HepG2 (cell line): Measurements from ENCODE around the gene HOXD3. TPM values are rescaled to one million over a fixed set of nuclear protein-coding genes. Genes with fewer than 3 reads are reported as not detected.

Source experiments
- ATAC-seq: fragments of 200-7000 bp; cut with Tn5 transposase; 3 replicates; pipeline ENCODE4 v1.9.1; 2020; ENCODE audit warnings: mild to moderate bottlenecking, moderate library complexity
- BruUV-seq: library from RNA; stranded (reverse); fragments of 400-500 nt; replicated peaks from 2 replicates; lab custom pipeline; 2021; lab: Mats Ljungman, UMichigan
- CTCF ChIA-PET: fragments of 300-600 bp; formaldehyde crosslinking; extraction: SDS; loops from one replicate; lab custom pipeline; 2021; ENCODE audit warnings: low total read pairs, inconsistent platforms, low intra/inter-chr PET ratio; lab: Yijun Ruan, JAX
- POLR2A ChIA-PET: fragments of 350-600 bp; sonication (Branson Sonifier 250); formaldehyde crosslinking; loops from one replicate; lab custom pipeline; 2020; ENCODE audit warnings: antibody characterized with exemption, inconsistent platforms; lab: Yijun Ruan, JAX
- DNase-seq: peaks from one replicate; pipeline ENCODE4 v3.0.0-alpha.2; 2015; ENCODE audit warnings: low spot score
- FAIRE-seq: peaks from 3 replicates; lab custom pipeline; 2011; peaks lifted over from hg19 to GRCh38; lab: Jason Lieb, UNC
- H2AFZ ChIP-seq: one replicate; pipeline ENCODE4 v1.6.1; 2011; ENCODE audit warnings: low read length, inconsistent platforms
- H3K27ac ChIP-seq: fragments of 300-600 bp; 3 replicates; pipeline ENCODE4 v1.8.0; 2011; ENCODE audit warnings: mixed run types, mild to moderate bottlenecking, mixed read lengths, low read length, inconsistent platforms; ENCODE audit not compliant: insufficient read depth; ENCODE audit errors: extremely low read length
- H3K27me3 ChIP-seq, 2 experiments: fragments of 200-600 bp in 1 of 2; 2 replicates in 1 of 2; 3 replicates in 1 of 2; pipeline versions ENCODE4 v1.6.0 to v1.8.0; 2011; ENCODE audit warnings: low read length in 2 of 2, mild to moderate bottlenecking in 2 of 2, moderate library complexity in 2 of 2, inconsistent platforms in 1 of 2; ENCODE audit not compliant: insufficient read depth in 2 of 2, control insufficient read depth in 1 of 2
- H3K36me3 ChIP-seq, 2 experiments: fragments of 200-600 bp in 1 of 2; replicated peaks in 1 of 2; 2 replicates in 1 of 2; 3 replicates in 1 of 2; pipeline versions ENCODE4 v1.5.1 to v1.8.0; 2011; ENCODE audit warnings: low read length in 2 of 2, inconsistent platforms in 1 of 2; ENCODE audit not compliant: insufficient read depth in 2 of 2, control insufficient read depth in 1 of 2
- H3K4me1 ChIP-seq: 2 replicates; pipeline ENCODE4 v1.5.1; 2012; ENCODE audit warnings: low read length, inconsistent platforms; ENCODE audit not compliant: insufficient read depth
- H3K4me2 ChIP-seq: 2 replicates; pipeline ENCODE4 v1.6.0; 2011; ENCODE audit warnings: low read depth, low read length, inconsistent platforms
- H3K4me3 ChIP-seq, 3 experiments: fragments of 200-600 bp in 1 of 3; sonication (generic), shearing (Covaris generic) in 1 of 3; replicated peaks in 1 of 3; 2 replicates each; pipeline ENCODE4 v1.5.1; 2011 to 2016; ENCODE audit warnings: low read length in 3 of 3, inconsistent platforms in 2 of 3, low read depth in 2 of 3, mild to moderate bottlenecking in 2 of 3, control low read depth in 1 of 3, mixed read lengths in 1 of 3; ENCODE audit not compliant: insufficient read depth in 1 of 3
- H3K79me2 ChIP-seq: one replicate; pipeline ENCODE4 v1.6.1; 2011; ENCODE audit warnings: low read length, inconsistent platforms; ENCODE audit not compliant: insufficient read depth
- H3K9ac ChIP-seq: 2 replicates; pipeline ENCODE4 v1.6.0; 2011; ENCODE audit warnings: mild to moderate bottlenecking, low read depth, low read length, inconsistent platforms; ENCODE audit not compliant: insufficient read depth
- H3K9me3 ChIP-seq: 2 replicates; pipeline ENCODE4 v1.5.1; 2012; ENCODE audit warnings: mild to moderate bottlenecking, low read length
- H4K20me1 ChIP-seq: 2 replicates; pipeline ENCODE4 v1.6.0; 2011; ENCODE audit warnings: inconsistent platforms, mild to moderate bottlenecking, low read length, moderate library complexity; ENCODE audit not compliant: insufficient read depth
- NR1H2 ChIP-seq: sonication (generic); formaldehyde crosslinking; IDR thresholded peaks from 2 replicates; pipeline ENCODE4 v1.8.1; 2022; ENCODE audit warnings: low read depth, missing genetic modification reagents, borderline replicate concordance
- PPARG ChIP-seq: conservative IDR thresholded peaks from 2 replicates; pipeline ENCODE4 v1.6.1; 2016; ENCODE audit warnings: missing biosample characterization, missing genetic modification reagents
- RAD21 ChIP-seq: fragments of 450-650 bp; formaldehyde crosslinking; IDR thresholded peaks from 2 replicates; pipeline ENCODE4 v1.5.0; 2020; ENCODE audit warnings: mild to moderate bottlenecking
- SMC3 ChIP-seq: IDR thresholded peaks from 2 replicates; pipeline ENCODE4 v1.6.1; 2011; ENCODE audit warnings: low read length, improper control_type of control experiment
- STAG1 ChIP-seq: sonication (generic); formaldehyde crosslinking; IDR thresholded peaks from 2 replicates; pipeline ENCODE4 v1.4.0; 2020; ENCODE audit warnings: missing genetic modification reagents
- ZFP36 ChIP-seq: fragments of 150-350 bp; IDR thresholded peaks from 2 replicates; pipeline ENCODE4 v1.6.1; 2018; ENCODE audit warnings: borderline replicate concordance, low read length, low read depth; ENCODE audit not compliant: partially characterized antibody
- ZNF768 ChIP-seq: sonication (generic); formaldehyde crosslinking; IDR thresholded peaks from 2 replicates; pipeline ENCODE4 v1.4.0; 2020; ENCODE audit warnings: missing genetic modification reagents
- WGBS: methylation state at CpG from one replicate; pipeline ENCODE4 v1.1.6; 2017; ENCODE audit warnings: low lambda C conversion rate; 5-methylcytosine and 5-hydroxymethylcytosine counted together
- in situ Hi-C: cut with HindIII; loops from 2 replicates; pipeline ENCODE4 v1.10.0; 2017; ENCODE audit warnings: low pct_unique_long_range_greater_than_20kb; ENCODE audit not compliant: extremely low pct_ligation_motif_present
- intact Hi-C: fragments of 100-400 bp; cut with micrococcal nuclease; formaldehyde crosslinking; loops from one replicate; pipeline ENCODE4 v1.10.0; 2022; ENCODE audit not compliant: unreplicated experiment
- polyA plus RNA-seq, 8 experiments: library from polyadenylated mRNA; depleted of rRNA in 3 of 8; stranded (reverse) in 7 of 8; unstranded in 1 of 8; fragments of >200 nt; fragmentation: Illumina TruSeq in 4 of 8; extraction: Trizol in 4 of 8; gene quantifications; 2 replicates each; pipeline versions ENCODE4 v1.2.1 to v1.2.3, GENCODE V29; 2011 to 2016; ENCODE audit warnings: low read depth in 4 of 8, missing spikeins in 1 of 8, mixed read lengths in 1 of 8; ENCODE audit not compliant: insufficient read depth in 1 of 8
- total RNA-seq, 5 experiments: library from RNA; depleted of rRNA; stranded (reverse); fragments of >200 nt; fragmentation: Illumina TruSeq; extraction: Trizol; gene quantifications; 2 replicates each; pipeline ENCODE4 v1.2.3, GENCODE V29; 2016; ENCODE audit warnings: low read depth in 1 of 5
- TF ChIP-seq, protein P1 (sequence below): IDR thresholded peaks from 2 replicates; pipeline ENCODE4 v1.6.1; 2016; ENCODE audit warnings: mild to moderate bottlenecking
- TF ChIP-seq, protein P2 (sequence below): sonication (generic); formaldehyde crosslinking; IDR thresholded peaks from 2 replicates; pipeline ENCODE4 v1.5.0; 2020; ENCODE audit warnings: mild to moderate bottlenecking, missing genetic modification reagents, moderate library complexity
- TF ChIP-seq, protein P3 (sequence below): IDR thresholded peaks from 2 replicates; pipeline ENCODE4 v1.6.1; 2016; ENCODE audit warnings: missing compliant biosample characterization, missing genetic modification reagents, borderline replicate concordance
- TF ChIP-seq, protein P4 (sequence below): IDR thresholded peaks from 2 replicates; pipeline ENCODE4 v1.6.1; 2012; ENCODE audit warnings: low read depth, low read length, improper control_type of control experiment

Gene HOXD3
- total and polyA plus RNA-seq, 2 of the 13 experiments (the other 11 are each of a cell fraction or from before 2014, with no cell fraction given): 0.05 to 0.09 TPM

- H3K27ac ChIP-seq: no peak overlapping the region
- ChIA-PET CTCF (interaction anchor here (0.7 to 3.0 kb wide), 10 partner anchors 14 to 1021 kb away, joined by 3 to 44 read pairs (median 8); no protein-coding TSS in a partner anchor), POLR2A (no interaction called here)
- no peaks in the 10 kb centered on the region for H3K4me1 ChIP-seq
- in situ Hi-C loops (loop anchor here (5.0 kb wide), 4 partner anchors 425 to 1020 kb away; no protein-coding TSS in a partner anchor), intact Hi-C loops (loop anchor here (1.0 to 2.0 kb wide), 4 partner anchors 427 to 1022 kb away; no protein-coding TSS in a partner anchor)
- TF ChIP-seq STAG1 (CRISPR knock-in tag) (peak; percentile 97), ZNF768 (no peak), SMC3 (peak; percentile 86), RAD21 (peak; percentile 76; the same call in 1 of the 2 replicates), PPARG (CRISPR knock-in tag) (0 out of 2 replicates have a peak, but pooled peaks have one; percentile 21), NR1H2 (CRISPR knock-in tag) (no peak), ZFP36 (peak; percentile 56)
- TF ChIP-seq, protein P1, sequence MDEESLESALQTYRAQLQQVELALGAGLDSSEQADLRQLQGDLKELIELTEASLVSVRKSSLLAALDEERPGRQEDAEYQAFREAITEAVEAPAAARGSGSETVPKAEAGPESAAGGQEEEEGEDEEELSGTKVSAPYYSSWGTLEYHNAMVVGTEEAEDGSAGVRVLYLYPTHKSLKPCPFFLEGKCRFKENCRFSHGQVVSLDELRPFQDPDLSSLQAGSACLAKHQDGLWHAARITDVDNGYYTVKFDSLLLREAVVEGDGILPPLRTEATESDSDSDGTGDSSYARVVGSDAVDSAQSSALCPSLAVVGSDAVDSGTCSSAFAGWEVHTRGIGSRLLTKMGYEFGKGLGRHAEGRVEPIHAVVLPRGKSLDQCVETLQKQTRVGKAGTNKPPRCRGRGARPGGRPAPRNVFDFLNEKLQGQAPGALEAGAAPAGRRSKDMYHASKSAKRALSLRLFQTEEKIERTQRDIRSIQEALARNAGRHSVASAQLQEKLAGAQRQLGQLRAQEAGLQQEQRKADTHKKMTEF (CRISPR knock-in tag): 0 out of 2 replicates have a peak, but pooled peaks have one; percentile 24
- TF ChIP-seq, protein P2, sequence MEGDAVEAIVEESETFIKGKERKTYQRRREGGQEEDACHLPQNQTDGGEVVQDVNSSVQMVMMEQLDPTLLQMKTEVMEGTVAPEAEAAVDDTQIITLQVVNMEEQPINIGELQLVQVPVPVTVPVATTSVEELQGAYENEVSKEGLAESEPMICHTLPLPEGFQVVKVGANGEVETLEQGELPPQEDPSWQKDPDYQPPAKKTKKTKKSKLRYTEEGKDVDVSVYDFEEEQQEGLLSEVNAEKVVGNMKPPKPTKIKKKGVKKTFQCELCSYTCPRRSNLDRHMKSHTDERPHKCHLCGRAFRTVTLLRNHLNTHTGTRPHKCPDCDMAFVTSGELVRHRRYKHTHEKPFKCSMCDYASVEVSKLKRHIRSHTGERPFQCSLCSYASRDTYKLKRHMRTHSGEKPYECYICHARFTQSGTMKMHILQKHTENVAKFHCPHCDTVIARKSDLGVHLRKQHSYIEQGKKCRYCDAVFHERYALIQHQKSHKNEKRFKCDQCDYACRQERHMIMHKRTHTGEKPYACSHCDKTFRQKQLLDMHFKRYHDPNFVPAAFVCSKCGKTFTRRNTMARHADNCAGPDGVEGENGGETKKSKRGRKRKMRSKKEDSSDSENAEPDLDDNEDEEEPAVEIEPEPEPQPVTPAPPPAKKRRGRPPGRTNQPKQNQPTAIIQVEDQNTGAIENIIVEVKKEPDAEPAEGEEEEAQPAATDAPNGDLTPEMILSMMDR (CRISPR knock-in tag): peak; percentile 79
- TF ChIP-seq, protein P3, sequence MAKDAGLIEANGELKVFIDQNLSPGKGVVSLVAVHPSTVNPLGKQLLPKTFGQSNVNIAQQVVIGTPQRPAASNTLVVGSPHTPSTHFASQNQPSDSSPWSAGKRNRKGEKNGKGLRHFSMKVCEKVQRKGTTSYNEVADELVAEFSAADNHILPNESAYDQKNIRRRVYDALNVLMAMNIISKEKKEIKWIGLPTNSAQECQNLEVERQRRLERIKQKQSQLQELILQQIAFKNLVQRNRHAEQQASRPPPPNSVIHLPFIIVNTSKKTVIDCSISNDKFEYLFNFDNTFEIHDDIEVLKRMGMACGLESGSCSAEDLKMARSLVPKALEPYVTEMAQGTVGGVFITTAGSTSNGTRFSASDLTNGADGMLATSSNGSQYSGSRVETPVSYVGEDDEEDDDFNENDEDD (CRISPR knock-in tag): no peak
- TF ChIP-seq, protein P4, sequence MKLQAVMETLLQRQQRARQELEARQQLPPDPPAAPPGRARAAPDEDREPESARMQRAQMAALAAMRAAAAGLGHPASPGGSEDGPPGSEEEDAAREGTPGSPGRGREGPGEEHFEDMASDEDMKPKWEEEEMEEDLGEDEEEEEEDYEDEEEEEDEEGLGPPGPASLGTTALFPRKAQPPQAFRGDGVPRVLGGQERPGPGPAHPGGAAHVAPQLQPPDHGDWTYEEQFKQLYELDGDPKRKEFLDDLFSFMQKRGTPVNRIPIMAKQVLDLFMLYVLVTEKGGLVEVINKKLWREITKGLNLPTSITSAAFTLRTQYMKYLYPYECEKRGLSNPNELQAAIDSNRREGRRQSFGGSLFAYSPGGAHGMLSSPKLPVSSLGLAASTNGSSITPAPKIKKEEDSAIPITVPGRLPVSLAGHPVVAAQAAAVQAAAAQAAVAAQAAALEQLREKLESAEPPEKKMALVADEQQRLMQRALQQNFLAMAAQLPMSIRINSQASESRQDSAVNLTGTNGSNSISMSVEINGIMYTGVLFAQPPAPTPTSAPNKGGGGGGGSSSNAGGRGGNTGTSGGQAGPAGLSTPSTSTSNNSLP: peak; percentile 81
- ATAC-seq: no peak
- H3K36me3 ChIP-seq: no peaks in the 10 kb centered on the region
- peaks cover 15 to 81% of the 10 kb centered on the region in 2 experiments for H3K27me3 ChIP-seq
- BruUV-seq: no TSS peak
- no peak overlapping the region for H3K4me3 ChIP-seq
- WGBS: 2% methylated on average over 13 of the region's 13 CpGs
- H3K9me3 ChIP-seq: no peaks in the 10 kb centered on the region
- H3K9ac ChIP-seq: no peak overlapping the region
- peak; percentile 13 for DNase-seq
- H3K79me2 ChIP-seq: no peaks in the 10 kb centered on the region
- no peak overlapping the region for H2AFZ ChIP-seq
- no peak overlapping the region for H3K4me2 ChIP-seq
- no peaks in the 10 kb centered on the region; the same call in 1 of the 2 replicates for H4K20me1 ChIP-seq
- peak; percentile 83 for FAIRE-seq
These were observed 30.0 kb upstream of the HOXD3 start for GRCh38 chr2:176126929-176127773.
